Raji (cell line): ENCODE measurements around the gene TRIP6.

ENCODE experiments used
- POLR2A ChIP-seq: IDR thresholded peaks from 2 replicates; pipeline ENCODE4 v1.6.1; 2011; ENCODE audit warnings: low read depth, low read length, control low read depth; ENCODE audit not compliant: insufficient read depth

Gene TRIP6

DNA sequence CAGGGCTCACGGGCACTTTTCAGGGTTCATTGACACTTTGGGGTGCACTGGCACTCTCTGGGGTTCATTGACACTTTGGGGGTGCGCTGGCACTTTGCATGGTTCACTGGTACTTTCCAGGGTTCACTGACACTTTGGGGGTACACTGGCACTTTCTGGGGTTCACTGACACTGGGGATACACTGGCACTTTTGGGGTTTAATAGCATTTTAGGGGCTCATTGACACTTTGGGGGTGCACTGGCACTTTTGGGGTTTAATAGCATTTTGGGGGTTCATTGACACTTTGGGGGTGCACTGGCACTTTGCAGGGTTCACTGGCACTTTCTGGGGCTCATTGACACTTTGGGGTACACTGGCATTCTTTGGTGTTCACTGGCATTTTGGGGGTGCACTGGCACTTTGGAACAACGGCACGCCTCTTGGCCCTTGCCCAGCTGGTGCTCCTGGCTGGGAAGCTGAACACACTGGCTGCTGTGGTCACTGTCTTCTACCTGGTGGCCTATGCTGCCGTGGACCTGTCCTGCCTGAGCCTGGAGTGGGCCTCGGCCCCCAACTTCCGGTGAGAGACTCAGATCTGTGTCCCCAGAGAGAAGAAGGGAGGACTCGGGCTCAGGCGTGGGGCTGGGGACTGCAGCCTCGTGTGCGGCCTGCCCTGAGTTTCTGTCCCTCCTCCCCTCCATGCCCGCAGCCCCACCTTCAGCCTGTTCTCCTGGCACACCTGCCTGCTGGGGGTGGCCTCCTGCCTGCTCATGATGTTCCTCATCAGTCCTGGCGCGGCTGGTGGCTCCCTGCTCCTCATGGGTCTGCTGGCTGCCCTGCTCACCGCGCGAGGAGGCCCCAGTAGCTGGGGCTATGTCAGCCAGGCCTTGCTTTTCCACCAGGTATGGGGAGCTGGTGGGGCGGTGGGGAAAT is 6.2 kb upstream of the TRIP6 start:
- TF ChIP-seq POLR2A = no peak

- no peak for TF ChIP-seq POLR2A
These were observed 5.6 kb upstream of the TRIP6 start for GRCh38 chr7:100861616-100861985.

DNA sequence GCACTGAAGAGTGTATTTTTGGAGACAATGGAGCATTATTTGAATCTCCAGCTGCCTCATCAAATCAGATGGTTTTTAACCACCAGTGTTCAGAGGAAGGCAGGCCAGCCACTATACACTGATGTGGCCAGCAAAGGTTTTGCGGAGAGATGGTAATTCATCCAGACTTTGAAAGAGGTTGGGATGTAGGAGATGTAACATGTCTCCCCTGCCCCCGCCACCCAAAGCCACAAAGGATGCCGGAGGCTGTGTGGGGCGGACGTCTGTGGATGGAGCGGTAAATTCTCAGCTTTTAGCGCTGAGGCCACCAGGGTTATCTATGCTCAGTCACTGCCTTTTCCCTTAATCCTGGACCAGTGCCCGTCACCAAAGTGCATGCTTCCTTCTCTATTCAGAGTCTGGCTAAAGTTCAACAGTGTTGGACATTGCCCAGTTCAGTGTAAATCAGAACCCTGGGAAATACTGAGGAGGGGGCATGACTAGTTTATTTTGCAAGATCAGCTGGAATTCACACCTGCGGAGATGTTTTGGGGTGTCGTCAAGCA is 3.7 kb upstream of the TRIP6 start:
- TF ChIP-seq POLR2A = no peak

GRCh38 chr7:100864263-100864845 is 2.8 kb upstream of the TRIP6 start:
- no peak for TF ChIP-seq POLR2A

GRCh38 chr7:100865372-100865911 is 1.7 kb upstream of the TRIP6 start:
- no peak for TF ChIP-seq POLR2A

GRCh38 chr7:100865938-100866728 is 1.1 kb upstream of the TRIP6 start:
- no peak for TF ChIP-seq POLR2A

GRCh38 chr7:100866729-100867039 is 503 bp upstream of the TRIP6 start:
- TF ChIP-seq POLR2A = no peak

- TF ChIP-seq POLR2A = no peak
These were observed 744 bp downstream of the TRIP6 start for GRCh38 chr7:100867776-100868485.

DNA sequence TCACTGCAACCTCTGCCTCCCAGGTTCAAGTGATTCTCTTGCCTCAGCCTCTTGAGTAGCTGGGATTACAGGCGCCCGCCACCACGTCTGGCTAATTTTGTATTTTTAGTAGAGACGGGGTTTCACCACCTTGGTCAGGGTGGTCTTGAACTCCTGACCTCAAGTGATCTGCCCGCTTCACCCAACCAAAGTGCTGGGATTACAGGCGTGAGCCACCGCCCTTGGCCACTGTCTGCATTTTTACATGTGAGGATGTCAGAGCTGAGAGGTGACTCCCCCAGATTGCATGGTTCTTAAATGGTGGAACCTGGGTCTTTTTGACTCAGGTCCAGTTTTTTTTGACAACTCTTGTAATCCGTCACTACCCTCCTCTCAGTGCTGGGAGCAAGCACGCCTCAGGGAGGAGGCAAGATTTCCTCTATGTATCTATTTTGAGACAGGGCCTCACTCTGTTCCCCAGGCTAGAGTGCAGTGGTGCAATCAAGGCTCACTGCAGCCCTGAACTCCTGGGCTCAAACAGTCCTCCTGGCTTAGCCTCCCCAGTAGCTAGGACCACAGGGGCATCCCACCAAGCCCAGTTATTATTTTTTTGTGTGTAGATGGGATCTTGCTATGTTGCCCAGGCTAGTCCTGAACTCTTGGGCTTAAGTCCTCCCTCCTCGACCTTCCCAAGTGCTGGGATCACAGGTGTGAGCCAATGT is 6.6 kb downstream of the TRIP6 start:
- TF ChIP-seq POLR2A = no peak

GRCh38 chr7:100874300-100874576 is 7.1 kb downstream of the TRIP6 start:
- TF ChIP-seq POLR2A = no peak

DNA sequence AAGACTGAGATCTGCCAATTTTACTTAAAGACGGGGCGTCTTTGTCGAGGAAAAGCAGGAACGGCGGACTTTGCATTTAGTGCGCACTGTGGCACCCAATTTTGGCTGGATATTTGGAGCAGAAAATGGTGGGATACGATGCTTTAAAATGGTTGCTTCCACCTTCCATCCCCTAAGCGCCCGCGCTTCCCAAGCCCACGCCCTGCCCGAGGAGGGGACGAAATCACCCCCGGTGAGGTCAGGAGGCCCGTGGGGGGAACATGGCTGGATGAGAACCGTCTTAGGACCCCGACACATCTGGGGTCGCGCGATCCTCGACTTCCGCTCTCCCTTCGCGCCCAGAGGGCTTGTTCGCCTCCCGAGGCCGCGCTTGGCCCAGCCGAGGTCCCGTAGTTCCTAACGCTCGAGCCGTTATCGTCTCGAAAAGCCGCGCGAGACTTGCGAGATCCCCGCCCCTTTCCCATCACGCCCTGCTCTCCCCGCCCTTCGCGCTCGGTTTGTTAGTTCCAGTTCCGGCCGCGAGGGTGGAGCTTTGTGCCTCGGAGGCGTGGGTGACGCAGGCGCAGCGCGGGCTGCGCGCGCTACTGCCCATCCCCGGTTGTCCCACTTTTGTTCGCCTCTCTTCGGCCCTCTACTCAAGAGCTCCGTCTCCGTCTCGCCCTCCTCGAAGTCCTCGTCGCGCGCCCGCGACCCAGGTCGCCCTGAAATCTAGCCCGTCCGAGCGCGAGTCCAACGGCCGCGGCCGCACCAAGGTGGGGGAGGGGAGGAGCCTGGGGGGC is 7.6 kb downstream of the TRIP6 start, which contains the start of gene SRRT:
Gene SRRT (plus strand): TSS at position 527 of the 779 bp plus-strand sequence. CDS start 488 bp downstream, outside the sequence.
- TF ChIP-seq POLR2A = peak; percentile 92

GRCh38 chr7:100875356-100875751 is 8.2 kb downstream of the TRIP6 start:
- TF ChIP-seq POLR2A = no peak

GRCh38 chr7:100878013-100878412 is 10.8 kb downstream of the TRIP6 start:
- TF ChIP-seq POLR2A = no peak
